Superior temporal gyrus (tissue), 1 donor: ENCODE results near the gene REEP3.
"Not testable (repeated sequence)": the region's sequence is repeated elsewhere in the genome, so short reads cannot be mapped to it uniquely, and the experiment has no call there.

ENCODE experiments used
- DNase-seq: peaks from one replicate; pipeline ENCODE4 v3.0.0-alpha.2; 2016; ENCODE audit errors: extremely low spot score

The REEP3 gene

GRCh38 chr10:63549810-63550209 lies 28.6 kb downstream of the REEP3 start:
- no peak for DNase-seq

GRCh38 chr10:63553031-63553430 lies 31.8 kb downstream of the REEP3 start:
- DNase-seq: no peak

- no peak for DNase-seq
Observed at GRCh38 chr10:63553473-63553872, 32.3 kb downstream of the REEP3 start.

GRCh38 chr10:63554657-63555056 lies 33.5 kb downstream of the REEP3 start:
- DNase-seq: no peak

GRCh38 chr10:63555330-63555729 lies 34.1 kb downstream of the REEP3 start:
- DNase-seq: no peak

- no peak for DNase-seq
Observed at GRCh38 chr10:63558132-63558784, 37.1 kb downstream of the REEP3 start.

- DNase-seq: no peak
Observed at GRCh38 chr10:63561341-63561740, 40.1 kb downstream of the REEP3 start.

- no peak for DNase-seq
Observed at GRCh38 chr10:63562391-63562790, 41.2 kb downstream of the REEP3 start.

GRCh38 chr10:63562857-63563256 lies 41.7 kb downstream of the REEP3 start:
- no peak for DNase-seq

GRCh38 chr10:63563623-63564022 lies 42.4 kb downstream of the REEP3 start:
- no peak for DNase-seq

- not testable (repeated sequence) for DNase-seq
Observed at GRCh38 chr10:63564731-63565130, 43.5 kb downstream of the REEP3 start.

GRCh38 chr10:63573068-63573697 lies 52.0 kb downstream of the REEP3 start:
- peak; percentile 74 for DNase-seq

GRCh38 chr10:63574011-63574410 lies 52.8 kb downstream of the REEP3 start:
- DNase-seq: no peak

GRCh38 chr10:63576501-63576900 lies 55.3 kb downstream of the REEP3 start:
- no peak for DNase-seq

- no peak for DNase-seq
Observed at GRCh38 chr10:63578501-63578900, 57.3 kb downstream of the REEP3 start.

GRCh38 chr10:63579371-63580014 lies 58.3 kb downstream of the REEP3 start:
- no peak for DNase-seq

GRCh38 chr10:63582690-63583089 lies 61.5 kb downstream of the REEP3 start:
- DNase-seq: no peak

GRCh38 chr10:63583397-63583796 lies 62.2 kb downstream of the REEP3 start:
- no peak for DNase-seq

GRCh38 chr10:63583909-63584724 lies 62.9 kb downstream of the REEP3 start:
- peak; percentile 57 for DNase-seq

- DNase-seq: no peak
Observed at GRCh38 chr10:63584725-63585035, 63.5 kb downstream of the REEP3 start.

- no peak for DNase-seq
Observed at GRCh38 chr10:63585041-63585440, 63.8 kb downstream of the REEP3 start.

- no peak for DNase-seq
Observed at GRCh38 chr10:63586043-63586442, 64.8 kb downstream of the REEP3 start.

GRCh38 chr10:63587191-63587590 lies 66.0 kb downstream of the REEP3 start:
- no peak for DNase-seq
